ENCODE data around the gene CNTNAP2. TPM values are rescaled to one million over a fixed set of nuclear protein-coding genes. Genes with fewer than 3 reads are reported as not detected.

CNTNAP2 gene
- total RNA-seq, 4 donors from 2014 or later = 0.42 to 0.71 TPM; not detected in 2

DNA sequence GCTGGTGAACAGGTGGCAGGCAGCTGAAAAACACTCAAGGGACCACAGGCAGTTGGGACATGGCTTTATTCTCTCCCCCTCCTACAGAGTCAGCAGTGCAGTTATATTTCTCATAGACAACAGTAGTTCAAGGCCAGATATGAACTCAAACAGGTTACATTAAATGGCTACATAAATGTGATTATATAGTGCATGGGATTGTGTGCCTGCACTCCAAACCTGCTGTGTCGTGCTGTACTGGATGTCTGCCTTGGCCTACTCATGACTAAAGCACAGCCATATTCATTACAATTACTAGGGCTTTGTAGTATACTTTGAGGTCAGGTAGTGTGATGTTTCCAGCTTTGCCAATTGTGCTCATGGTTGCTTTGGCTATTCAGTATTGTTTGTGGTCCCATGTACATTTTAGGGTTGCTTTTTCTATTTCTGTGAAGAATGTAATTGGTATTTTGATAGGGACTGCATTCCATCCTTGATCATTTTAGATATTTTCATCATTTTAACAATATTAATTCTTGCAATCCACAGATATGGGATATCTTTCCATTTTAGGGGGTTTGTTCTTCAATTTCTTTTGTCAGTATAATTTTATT, 393.6 kb downstream of the CNTNAP2 start:
- WGBS, 2 donors = 76 to 83% methylated on average over 1 of the region's 1 CpG
- intact Hi-C loops (cut with DNase I; ENCODE audit: low total_unique reads) = no loop called here
- no peak overlapping the region for H3K4me3 ChIP-seq (ENCODE audit: low read depth, poor library complexity, severe bottlenecking)

DNA sequence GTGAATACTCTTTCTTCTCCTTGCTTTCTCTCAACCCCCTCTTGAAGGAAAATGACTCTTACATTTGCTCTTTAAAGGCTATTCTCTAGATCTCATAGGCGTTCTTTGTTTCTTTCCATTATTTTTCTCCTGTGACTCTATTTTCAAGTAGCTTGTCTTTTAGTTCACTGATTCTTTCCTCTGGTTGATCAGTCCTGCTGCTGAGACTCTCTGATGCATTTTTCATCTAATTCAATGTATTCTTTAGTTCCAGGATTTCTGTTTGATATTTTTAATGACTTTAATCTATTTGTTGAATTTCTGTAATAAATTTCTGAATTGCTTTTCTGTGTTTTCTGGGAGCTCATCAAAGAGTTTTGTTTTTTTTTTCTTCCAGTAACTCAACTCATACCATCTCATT, 397.7 kb downstream of the CNTNAP2 start:
- DNase-seq (ENCODE audit: low spot score in 2 of 2) = no peak
- WGBS, 2 donors = 93 to 95% methylated on average over 1 of the region's 1 CpG
- H3K4me3 ChIP-seq (ENCODE audit: low read depth, poor library complexity, severe bottlenecking) = no peak overlapping the region
- intact Hi-C loops (cut with DNase I; ENCODE audit: low total_unique reads) = no loop called here
- no peak for TF ChIP-seq POLR2A (IDR thresholded peaks at IDR 0.05)
- TF ChIP-seq, protein P1, sequence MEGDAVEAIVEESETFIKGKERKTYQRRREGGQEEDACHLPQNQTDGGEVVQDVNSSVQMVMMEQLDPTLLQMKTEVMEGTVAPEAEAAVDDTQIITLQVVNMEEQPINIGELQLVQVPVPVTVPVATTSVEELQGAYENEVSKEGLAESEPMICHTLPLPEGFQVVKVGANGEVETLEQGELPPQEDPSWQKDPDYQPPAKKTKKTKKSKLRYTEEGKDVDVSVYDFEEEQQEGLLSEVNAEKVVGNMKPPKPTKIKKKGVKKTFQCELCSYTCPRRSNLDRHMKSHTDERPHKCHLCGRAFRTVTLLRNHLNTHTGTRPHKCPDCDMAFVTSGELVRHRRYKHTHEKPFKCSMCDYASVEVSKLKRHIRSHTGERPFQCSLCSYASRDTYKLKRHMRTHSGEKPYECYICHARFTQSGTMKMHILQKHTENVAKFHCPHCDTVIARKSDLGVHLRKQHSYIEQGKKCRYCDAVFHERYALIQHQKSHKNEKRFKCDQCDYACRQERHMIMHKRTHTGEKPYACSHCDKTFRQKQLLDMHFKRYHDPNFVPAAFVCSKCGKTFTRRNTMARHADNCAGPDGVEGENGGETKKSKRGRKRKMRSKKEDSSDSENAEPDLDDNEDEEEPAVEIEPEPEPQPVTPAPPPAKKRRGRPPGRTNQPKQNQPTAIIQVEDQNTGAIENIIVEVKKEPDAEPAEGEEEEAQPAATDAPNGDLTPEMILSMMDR (IDR thresholded peaks at IDR 0.05) = no peak

More for the DNA sequence above, 393.6 kb downstream of the CNTNAP2 start:
- no peak for DNase-seq (ENCODE audit: low spot score in 2 of 2)
- TF ChIP-seq, protein P1 (IDR thresholded peaks at IDR 0.05) = no peak
- TF ChIP-seq POLR2A (IDR thresholded peaks at IDR 0.05) = no peak

DNA sequence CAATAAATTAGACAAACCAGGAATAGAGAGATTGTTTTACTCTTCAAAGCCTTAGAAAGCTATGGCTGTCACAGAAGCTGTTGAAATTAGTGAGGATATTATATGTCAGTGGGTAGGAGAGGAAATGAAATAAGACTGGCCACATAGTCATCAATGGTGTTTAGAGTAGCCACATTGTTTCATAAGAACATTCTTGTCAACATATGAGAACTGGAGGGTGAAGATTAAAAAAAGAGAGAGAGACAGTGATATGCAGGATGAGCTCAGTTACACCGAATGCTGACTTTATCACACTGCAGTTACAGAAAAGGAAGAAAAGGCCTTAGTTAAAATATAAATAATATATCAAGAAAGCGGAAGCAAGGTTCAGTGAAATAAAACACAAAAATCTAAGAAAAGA, 412.0 kb downstream of the CNTNAP2 start:
- DNase-seq (ENCODE audit: low spot score in 2 of 2) = no peak
- no peak overlapping the region for H3K4me3 ChIP-seq (ENCODE audit: low read depth, poor library complexity, severe bottlenecking)
- intact Hi-C loops (cut with DNase I; ENCODE audit: low total_unique reads) = no loop called here
- 81 to 90% methylated on average over 2 of the region's 2 CpGs for WGBS, 2 donors
- TF ChIP-seq POLR2A (IDR thresholded peaks at IDR 0.05) = no peak
- TF ChIP-seq, protein P1 (IDR thresholded peaks at IDR 0.05) = no peak

DNA sequence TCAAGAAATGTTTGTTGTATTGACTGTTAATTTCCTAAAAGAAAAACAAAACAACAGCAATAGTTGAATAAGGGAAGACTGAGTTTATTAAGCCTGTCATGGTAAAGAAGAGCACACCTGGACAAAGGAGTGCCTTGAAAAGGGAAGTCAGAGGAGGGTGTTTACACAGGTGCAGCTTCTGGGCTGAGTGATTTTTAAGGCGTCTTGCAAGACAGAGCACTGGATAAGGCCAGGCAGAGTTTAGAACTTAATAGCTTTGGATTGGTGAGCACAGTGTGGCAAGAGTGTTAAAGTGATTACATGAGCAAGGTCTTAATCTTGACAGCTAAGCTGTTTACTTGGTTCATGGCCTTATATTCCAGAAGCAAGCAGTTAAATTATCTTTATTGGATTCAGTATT, 423.2 kb downstream of the CNTNAP2 start:
- 57 to 63% methylated on average over 1 of the region's 1 CpG for WGBS, 2 donors
- no peak for TF ChIP-seq POLR2A (IDR thresholded peaks at IDR 0.05)
- TF ChIP-seq, protein P1 (IDR thresholded peaks at IDR 0.05) = no peak
- intact Hi-C loops (cut with DNase I; ENCODE audit: low total_unique reads) = no loop called here
- no peak overlapping the region for H3K4me3 ChIP-seq (ENCODE audit: low read depth, poor library complexity, severe bottlenecking)
- DNase-seq (ENCODE audit: low spot score in 2 of 2) = no peak

DNA sequence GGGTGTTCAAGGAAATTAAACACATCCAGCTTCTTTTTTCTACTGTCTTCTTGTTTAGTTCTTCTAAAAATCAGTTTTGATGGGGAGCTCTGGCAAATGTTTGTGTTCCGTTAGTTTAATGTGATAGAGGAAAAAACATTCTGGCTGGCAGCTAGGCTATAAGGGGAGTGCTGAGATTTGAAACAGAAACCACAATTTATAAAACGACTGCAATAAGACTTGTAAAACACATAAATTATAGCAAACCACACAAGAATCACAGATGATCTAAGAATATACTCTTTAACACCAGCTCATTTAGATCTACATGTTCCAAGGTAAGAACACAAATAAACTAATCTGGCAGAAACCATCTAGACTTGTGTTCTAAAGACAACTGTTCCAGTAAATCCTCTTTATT, 425.5 kb downstream of the CNTNAP2 start:
- intact Hi-C loops (cut with DNase I; ENCODE audit: low total_unique reads) = no loop called here
- DNase-seq (ENCODE audit: low spot score in 2 of 2) = no peak
- WGBS, 2 donors = 27 to 37% methylated on average over 2 of the region's 2 CpGs
- TF ChIP-seq, protein P1 (IDR thresholded peaks at IDR 0.05) = no peak
- TF ChIP-seq POLR2A (IDR thresholded peaks at IDR 0.05) = no peak
- no peak overlapping the region for H3K4me3 ChIP-seq (ENCODE audit: low read depth, poor library complexity, severe bottlenecking)

DNA sequence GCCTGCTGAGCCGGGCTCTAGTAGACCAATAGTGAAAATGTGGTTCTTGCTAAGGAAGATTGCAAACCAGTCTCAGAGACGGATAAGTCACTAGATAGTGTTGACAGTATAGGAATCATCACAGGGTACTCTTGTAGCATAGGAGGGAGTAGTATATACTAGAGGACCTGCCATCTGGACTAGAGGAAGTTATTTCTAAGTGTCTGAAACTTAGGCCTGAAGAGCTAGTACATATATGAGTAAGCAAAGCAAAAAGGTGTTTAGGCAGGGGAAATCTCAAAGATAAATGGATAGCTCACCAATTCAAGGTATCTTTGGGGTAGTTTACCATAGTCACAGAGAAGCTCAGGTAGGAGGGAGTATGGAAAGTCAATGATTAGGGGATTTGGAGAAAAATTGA, 428.1 kb downstream of the CNTNAP2 start:
- WGBS, 2 donors = 61 to 68% methylated on average over 2 of the region's 2 CpGs
- intact Hi-C loops (cut with DNase I; ENCODE audit: low total_unique reads) = no loop called here
- no peak for DNase-seq (ENCODE audit: low spot score in 2 of 2)

More for the DNA sequence above, 428.1 kb downstream of the CNTNAP2 start:
- H3K4me3 ChIP-seq (ENCODE audit: low read depth, poor library complexity, severe bottlenecking) = no peak overlapping the region
- TF ChIP-seq, protein P1 (IDR thresholded peaks at IDR 0.05) = no peak
- no peak for TF ChIP-seq POLR2A (IDR thresholded peaks at IDR 0.05)

All from lower leg skin (tissue), 4 donors.